DOHH2 (cell line): ENCODE results near the gene STRADA.

Experiments
- CTCF ChIP-seq: fragments of 200-600 bp; sonication (generic); IDR thresholded peaks from one replicate; pipeline ENCODE4 v1.5.1; 2014; ENCODE audit warnings: antibody characterized with exemption, mild to moderate bottlenecking, low read depth, low read length; ENCODE audit not compliant: poor library complexity, severe bottlenecking
- EZH2phosphoT487 ChIP-seq: fragments of 200-600 bp; sonication (generic); IDR thresholded peaks from 2 replicates; pipeline ENCODE4 v1.6.1; 2017; ENCODE audit warnings: borderline replicate concordance, mild to moderate bottlenecking, antibody characterized with exemption, low read length, moderate library complexity, mixed read lengths

GRCh38 chr17:63758428-63758827, 16.8 kb upstream of the STRADA start:
- TF ChIP-seq CTCF (no peak), EZH2phosphoT487 (no peak)
